GM23248 (cell line): Measurements from ENCODE around the gene SH2D3C. TPM values are rescaled to one million over a fixed set of nuclear protein-coding genes. Genes with fewer than 3 reads are reported as not detected.

Source experiments
- DNase-seq: peaks from one replicate; pipeline ENCODE4 v3.0.0-alpha.2; 2015
- H2AFZ ChIP-seq: fragments of 200-600 bp; sonication (generic); 2 replicates; pipeline ENCODE4 v1.6.1; 2016; ENCODE audit warnings: antibody characterized with exemption
- H3F3A ChIP-seq: fragments of 200-600 bp; sonication (generic); 2 replicates; pipeline ENCODE4 v1.6.1; 2016; ENCODE audit warnings: mild to moderate bottlenecking, antibody characterized with exemption, mixed run types; ENCODE audit not compliant: insufficient read depth
- H3K27ac ChIP-seq: fragments of 200-600 bp; sonication (generic); 2 replicates; pipeline ENCODE4 v1.5.1; 2016; ENCODE audit warnings: mild to moderate bottlenecking
- H3K27me3 ChIP-seq: fragments of 200-600 bp; sonication (generic); replicated peaks from 2 replicates; pipeline ENCODE4 v1.6.1; 2016; ENCODE audit warnings: mild to moderate bottlenecking; ENCODE audit not compliant: insufficient read depth
- H3K36me3 ChIP-seq: fragments of 200-600 bp; sonication (generic); 2 replicates; pipeline ENCODE4 v1.6.1; 2016; ENCODE audit warnings: low read depth, mild to moderate bottlenecking
- H3K4me1 ChIP-seq: fragments of 200-600 bp; sonication (generic); 2 replicates; pipeline ENCODE4 v1.6.1; 2016; ENCODE audit warnings: mild to moderate bottlenecking; ENCODE audit not compliant: insufficient read depth
- H3K4me2 ChIP-seq: fragments of 200-600 bp; sonication (generic); one replicate; pipeline ENCODE4 v1.6.1; 2016; ENCODE audit warnings: mild to moderate bottlenecking; ENCODE audit not compliant: unreplicated experiment
- H3K4me3 ChIP-seq: fragments of 200-600 bp; sonication (generic); 2 replicates; pipeline ENCODE4 v1.5.1; 2016; ENCODE audit warnings: mild to moderate bottlenecking
- H3K79me2 ChIP-seq: fragments of 200-600 bp; sonication (generic); 2 replicates; pipeline ENCODE4 v1.6.1; 2016; ENCODE audit warnings: mild to moderate bottlenecking; ENCODE audit not compliant: insufficient read depth
- H3K9ac ChIP-seq: fragments of 200-600 bp; sonication (generic); 2 replicates; pipeline ENCODE4 v1.6.1; 2016; ENCODE audit warnings: mild to moderate bottlenecking
- H3K9me2 ChIP-seq: fragments of 200-600 bp; sonication (generic); 2 replicates; pipeline ENCODE4 v1.6.1; 2016; ENCODE audit warnings: mixed run types, mild to moderate bottlenecking, moderate library complexity; ENCODE audit not compliant: insufficient read depth
- H3K9me3 ChIP-seq: fragments of 200-600 bp; sonication (generic); one replicate; pipeline ENCODE4 v1.6.1; 2017; ENCODE audit warnings: low read depth
- H4K20me1 ChIP-seq: fragments of 200-600 bp; sonication (generic); 2 replicates; pipeline ENCODE4 v1.6.0; 2016; ENCODE audit not compliant: insufficient read depth
- EZH2 ChIP-seq: fragments of 200-600 bp; sonication (generic); IDR thresholded peaks from 2 replicates; pipeline ENCODE4 v1.6.1; 2018; ENCODE audit warnings: antibody characterized with exemption, mild to moderate bottlenecking; ENCODE audit not compliant: insufficient read depth, poor library complexity, severe bottlenecking
- EZH2phosphoT487 ChIP-seq: fragments of 200-600 bp; sonication (generic); IDR thresholded peaks from 2 replicates; pipeline ENCODE4 v1.6.1; 2018; ENCODE audit warnings: antibody characterized with exemption, moderate library complexity, mild to moderate bottlenecking, low read depth; ENCODE audit not compliant: insufficient read depth
- WGBS, 2 experiments: methylation state at CpG; one replicate each; pipeline ENCODE4 v1.1.6; 2015 to 2017; ENCODE audit warnings: low lambda C conversion rate in 2 of 2, low coverage in 1 of 2; ENCODE audit errors: missing lambda C conversion rate in 2 of 2; 5-methylcytosine and 5-hydroxymethylcytosine counted together
- in situ Hi-C: fragments of 300-500 bp; cut with MboI; formaldehyde crosslinking; loops from 2 replicates; pipeline ENCODE4 v1.15.0; 2020
- polyA plus RNA-seq: library from polyadenylated mRNA; unstranded; fragments of >200 nt; fragmentation: Nextera tagmentation; extraction: Ambion mirVana; gene quantifications from 2 replicates; pipeline ENCODE4 v1.2.1, GENCODE V29; 2016
- total RNA-seq: library from RNA; depleted of rRNA; stranded (reverse); fragments of >200 nt; shearing (Covaris generic); gene quantifications from 2 replicates; pipeline ENCODE4 v1.2.3, GENCODE V29; 2014

The SH2D3C gene
- total and polyA plus RNA-seq, 2 experiments from 2014 or later, result not detected

DNA sequence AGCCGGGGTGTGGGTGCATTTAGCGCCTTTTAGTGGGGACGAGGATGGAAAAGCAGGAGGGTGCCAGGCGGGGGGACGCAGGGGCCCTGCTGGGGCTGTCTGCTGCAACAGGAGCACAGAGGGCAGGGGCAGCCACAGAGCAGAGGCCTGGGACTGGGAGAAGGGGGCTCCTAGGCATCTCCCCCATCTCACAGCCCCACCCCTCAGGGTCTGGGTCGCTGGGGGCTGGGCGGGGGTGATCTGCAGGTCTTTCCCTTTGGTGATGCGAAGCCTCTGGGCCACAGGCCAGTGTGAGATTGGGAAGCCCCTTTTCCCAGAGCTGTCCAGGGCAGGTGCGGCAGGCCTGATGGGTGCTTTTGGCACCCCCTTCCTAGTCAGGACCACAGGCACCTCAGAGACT is 48.2 kb downstream of the SH2D3C start:
- TF ChIP-seq EZH2phosphoT487 (no peak), EZH2 (no peak)
- no peaks in the 10 kb centered on the region for H3K27me3 ChIP-seq
- H3K4me3 ChIP-seq, result no peak overlapping the region
- H4K20me1 ChIP-seq, result no peaks in the 10 kb centered on the region
- no peak overlapping the region for H3K9ac ChIP-seq
- peaks cover 7% of the 10 kb centered on the region; the same call in 1 of the 2 replicates for H3K4me1 ChIP-seq
- no peaks in the 10 kb centered on the region for H3K9me3 ChIP-seq
- no peak overlapping the region for H3K4me2 ChIP-seq
- no peak overlapping the region for H3K27ac ChIP-seq
- no peak overlapping the region for H2AFZ ChIP-seq
- no peaks in the 10 kb centered on the region for H3F3A ChIP-seq
- DNase-seq, result no peak
- H3K9me2 ChIP-seq, result no peaks in the 10 kb centered on the region
- H3K36me3 ChIP-seq, result no peaks in the 10 kb centered on the region
- 0 out of 2 replicates have a peak, but pooled peaks cover 7% of the 10 kb centered on the region for H3K79me2 ChIP-seq
- 90 to 95% methylated on average over 9 of the region's 9 CpGs for WGBS, 2 experiments
- in situ Hi-C loops, result loop anchor here (10.0 kb wide), 1 partner anchor 135 kb away; no protein-coding TSS in a partner anchor

DNA sequence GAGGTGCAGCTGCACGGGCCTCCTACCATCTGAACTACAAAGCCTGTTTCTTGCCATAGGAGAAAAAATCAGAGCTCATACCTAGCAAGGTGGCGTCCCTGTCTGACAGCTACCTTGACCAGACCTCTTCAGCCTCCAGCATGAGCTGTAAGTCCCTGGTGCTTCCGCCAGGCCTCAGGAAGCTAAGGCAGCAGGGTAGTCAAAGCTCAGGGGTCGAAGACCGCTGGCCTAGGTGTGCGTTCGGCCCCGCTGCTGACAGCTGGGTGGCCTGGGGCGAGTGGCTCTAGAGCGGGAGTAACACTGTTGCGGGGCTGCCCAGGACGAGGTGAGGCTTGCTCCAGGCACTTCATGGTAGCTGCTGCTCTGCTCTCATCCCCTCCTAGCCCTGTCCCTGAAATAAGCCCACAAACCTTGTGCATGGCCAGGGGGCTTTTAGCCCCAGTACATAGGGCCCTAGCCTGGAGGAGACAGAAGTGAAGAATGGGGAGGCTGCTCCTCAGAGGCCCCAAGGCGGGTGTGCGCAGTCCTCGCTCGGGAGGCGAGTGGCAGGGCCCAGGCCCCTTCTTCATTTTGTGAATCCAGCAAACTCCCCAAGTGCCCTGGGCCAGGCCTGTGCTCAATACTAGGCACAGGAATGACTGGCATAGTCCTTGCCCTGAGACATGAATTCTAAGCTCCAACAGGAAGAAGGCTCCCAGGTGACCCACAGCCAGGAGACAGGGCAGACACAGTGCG is 48.8 kb downstream of the SH2D3C start:
- Histone ChIP-seq H3K36me3 (no peaks in the 10 kb centered on the region), H3K4me1 (peaks cover 7% of the 10 kb centered on the region; the same call in 1 of the 2 replicates), H3K9ac (no peak overlapping the region), H2AFZ (no peak overlapping the region), H3K27me3 (no peaks in the 10 kb centered on the region), H3F3A (no peaks in the 10 kb centered on the region), H3K9me3 (no peaks in the 10 kb centered on the region), H3K4me2 (no peak overlapping the region), H3K27ac (no peak overlapping the region), H4K20me1 (no peaks in the 10 kb centered on the region), H3K4me3 (no peak overlapping the region), H3K79me2 (0 out of 2 replicates have a peak, but pooled peaks cover 7% of the 10 kb centered on the region), H3K9me2 (no peaks in the 10 kb centered on the region)
- TF ChIP-seq EZH2 (no peak), EZH2phosphoT487 (no peak)
- no peak for DNase-seq
- 88 to 91% methylated on average over 18 of the region's 18 CpGs for WGBS, 2 experiments
- in situ Hi-C loops, result loop anchor here (10.0 kb wide), 1 partner anchor 135 kb away; no protein-coding TSS in a partner anchor

GRCh38 chr9:127728808-127729207 is 49.7 kb downstream of the SH2D3C start:
- H3K9me3 ChIP-seq, result no peaks in the 10 kb centered on the region

DNA sequence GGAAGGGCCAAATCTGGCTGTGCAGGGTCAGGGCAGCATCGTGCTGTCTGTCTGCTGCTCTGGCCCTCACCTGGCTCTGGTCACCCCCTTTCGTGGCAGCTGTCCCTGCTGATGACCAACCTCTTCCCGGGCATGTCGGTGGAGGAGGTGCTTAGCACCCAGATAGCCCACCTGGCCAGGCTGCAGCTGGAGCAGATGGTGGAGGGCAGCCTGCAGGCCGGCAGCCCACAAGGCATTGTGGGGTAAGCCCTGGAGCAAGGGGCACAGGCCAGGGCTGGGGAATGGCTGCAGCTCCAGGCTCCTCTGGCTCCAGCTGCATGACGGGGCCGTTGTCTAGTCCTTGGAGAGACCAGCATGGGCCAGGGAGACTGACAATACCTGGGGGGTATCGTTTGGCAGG is 51.6 kb downstream of the SH2D3C start:
- Histone ChIP-seq H3K9ac (no peak overlapping the region), H3K27ac (no peak overlapping the region), H3K4me1 (peaks cover 10% of the 10 kb centered on the region), H3K79me2 (no peaks in the 10 kb centered on the region), H3K4me3 (no peak overlapping the region), H3F3A (peaks cover 9% of the 10 kb centered on the region; the same call in 1 of the 2 replicates), H2AFZ (no peak overlapping the region), H3K27me3 (no peaks in the 10 kb centered on the region), H3K9me3 (no peaks in the 10 kb centered on the region), H3K4me2 (no peak overlapping the region), H3K36me3 (no peaks in the 10 kb centered on the region), H4K20me1 (no peaks in the 10 kb centered on the region), H3K9me2 (no peaks in the 10 kb centered on the region)
- TF ChIP-seq EZH2 (no peak), EZH2phosphoT487 (no peak)
- 68 to 73% methylated on average over 8 of the region's 8 CpGs for WGBS, 2 experiments
- DNase-seq, result no peak
- in situ Hi-C loops, result no loop called here

More at GRCh38 chr9:127728808-127729207, 49.7 kb downstream of the SH2D3C start:
- in situ Hi-C loops, result no loop called here
- no peak overlapping the region for H3K4me3 ChIP-seq
- no peak overlapping the region for H3K4me2 ChIP-seq
- WGBS, 2 experiments, result 82 to 84% methylated on average over 8 of the region's 8 CpGs
- H3K79me2 ChIP-seq, result 0 out of 2 replicates have a peak, but pooled peaks cover 1% of the 10 kb centered on the region
- H3K27me3 ChIP-seq, result no peaks in the 10 kb centered on the region
- H3F3A ChIP-seq, result no peaks in the 10 kb centered on the region
- no peak for DNase-seq
- no peaks in the 10 kb centered on the region for H3K36me3 ChIP-seq
- H3K4me1 ChIP-seq, result peaks cover 2% of the 10 kb centered on the region; the same call in 1 of the 2 replicates
- no peak overlapping the region for H3K27ac ChIP-seq
- H3K9ac ChIP-seq, result no peak overlapping the region
- H2AFZ ChIP-seq, result no peak overlapping the region
- TF ChIP-seq EZH2phosphoT487 (no peak), EZH2 (no peak)
- H4K20me1 ChIP-seq, result no peaks in the 10 kb centered on the region
- H3K9me2 ChIP-seq, result no peaks in the 10 kb centered on the region
